CD14-positive monocyte (primary cell): ENCODE results near the gene ZNF827. TPM values are rescaled to one million over a fixed set of nuclear protein-coding genes. Genes with fewer than 3 reads are reported as not detected.

Experiments
- DNase-seq, 3 donors: peaks; one replicate each; pipeline ENCODE4 v3.0.0-alpha.2; 2011 to 2022
- H2AFZ ChIP-seq: 2 replicates; pipeline ENCODE4 v1.6.0; 2012; ENCODE audit warnings: mild to moderate bottlenecking, low read depth, low read length, inconsistent platforms; ENCODE audit not compliant: insufficient read depth, poor library complexity, severe bottlenecking
- H3K27ac ChIP-seq, 2 donors: 1 replicate in 1 of 2; 2 replicates in 1 of 2; pipeline ENCODE4 v1.5.1; 2012 to 2013; ENCODE audit warnings: low read length in 2 of 2, control low read depth in 1 of 2, inconsistent platforms in 1 of 2, low read depth in 1 of 2, mild to moderate bottlenecking in 1 of 2
- H3K27me3 ChIP-seq, 2 donors: one replicate each; pipeline versions ENCODE4 v1.6.0 to v1.6.1; 2011 to 2013; ENCODE audit warnings: low read length in 2 of 2; ENCODE audit not compliant: control insufficient read depth in 2 of 2, insufficient read depth in 2 of 2
- H3K36me3 ChIP-seq, 2 donors: replicated peaks in 1 of 2; 1 replicate in 1 of 2; 2 replicates in 1 of 2; pipeline versions ENCODE4 v1.5.1 to v1.6.1; 2012 to 2013; ENCODE audit warnings: low read length in 2 of 2, control low read depth in 1 of 2, inconsistent platforms in 1 of 2, mild to moderate bottlenecking in 1 of 2; ENCODE audit not compliant: insufficient read depth in 2 of 2, control insufficient read depth in 1 of 2
- H3K4me1 ChIP-seq, 2 donors: 1 replicate in 1 of 2; 2 replicates in 1 of 2; pipeline versions ENCODE4 v1.5.1 to v1.6.1; 2012 to 2013; ENCODE audit warnings: low read length in 2 of 2, control low read depth in 1 of 2, inconsistent platforms in 1 of 2, mild to moderate bottlenecking in 1 of 2, moderate library complexity in 1 of 2; ENCODE audit not compliant: insufficient read depth in 2 of 2, control insufficient read depth in 1 of 2
- H3K4me2 ChIP-seq: replicated peaks from 2 replicates; pipeline ENCODE3; 2012; ENCODE audit warnings: low read length, moderate library complexity, mild to moderate bottlenecking; ENCODE audit not compliant: poor library complexity, severe bottlenecking; ENCODE audit errors: extremely low read depth
- H3K4me3 ChIP-seq, 3 experiments: fragments of 200-600 bp in 1 of 3; sonication (generic) in 1 of 3; replicated peaks in 1 of 3; 1 replicate in 2 of 3; 2 replicates in 1 of 3; pipeline ENCODE4 v1.5.1; 2011 to 2013; ENCODE audit warnings: low read length in 3 of 3, mild to moderate bottlenecking in 3 of 3, control low read depth in 2 of 3, low read depth in 2 of 3, inconsistent platforms in 1 of 3, moderate library complexity in 1 of 3
- H3K79me2 ChIP-seq: 2 replicates; pipeline ENCODE4 v1.6.0; 2012; ENCODE audit warnings: mild to moderate bottlenecking, control low read depth, inconsistent platforms, low read length, moderate library complexity; ENCODE audit not compliant: insufficient read depth
- H3K9ac ChIP-seq: 2 replicates; pipeline ENCODE4 v1.6.0; 2017; ENCODE audit warnings: low read length, mild to moderate bottlenecking; ENCODE audit not compliant: insufficient read depth, poor library complexity, severe bottlenecking
- H3K9me3 ChIP-seq, 2 donors: replicated peaks in 1 of 2; 1 replicate in 1 of 2; 2 replicates in 1 of 2; pipeline versions ENCODE4 v1.5.1 to v1.6.1; 2012 to 2013; ENCODE audit warnings: low read length in 2 of 2, control low read depth in 1 of 2; ENCODE audit not compliant: control insufficient read depth in 1 of 2, insufficient read depth in 1 of 2
- H4K20me1 ChIP-seq: 2 replicates; pipeline ENCODE4 v1.6.0; 2012; ENCODE audit warnings: mild to moderate bottlenecking, low read length, control low read depth, moderate library complexity; ENCODE audit not compliant: insufficient read depth
- H3K27ac Mint-ChIP-seq, 7 donors: one replicate each; pipeline ENCODE4 v1.8.0; 2020; ENCODE audit warnings: mild to moderate bottlenecking in 7 of 7, mixed read lengths in 7 of 7, moderate library complexity in 6 of 7, inconsistent platforms in 2 of 7
- H3K27me3 Mint-ChIP-seq, 3 donors: one replicate each; pipeline ENCODE4 v1.8.0; 2021 to 2022; ENCODE audit warnings: low read depth in 3 of 3, mild to moderate bottlenecking in 3 of 3, mixed read lengths in 3 of 3, moderate library complexity in 3 of 3, inconsistent platforms in 1 of 3
- H3K36me3 Mint-ChIP-seq, 2 donors: one replicate each; pipeline ENCODE4 v1.8.0; 2020; ENCODE audit warnings: mixed read lengths in 2 of 2, inconsistent platforms in 1 of 2, mild to moderate bottlenecking in 1 of 2
- H3K4me1 Mint-ChIP-seq: one replicate; pipeline ENCODE4 v1.8.0; 2020; ENCODE audit warnings: mild to moderate bottlenecking, mixed read lengths
- H3K4me3 Mint-ChIP-seq, 2 donors: one replicate each; pipeline ENCODE4 v1.8.0; 2020; ENCODE audit warnings: mild to moderate bottlenecking in 2 of 2, mixed read lengths in 2 of 2, moderate library complexity in 1 of 2
- H3K9me3 Mint-ChIP-seq, 7 donors: one replicate each; pipeline ENCODE4 v1.8.0; 2020 to 2022; ENCODE audit warnings: mixed read lengths in 7 of 7, mild to moderate bottlenecking in 6 of 7, moderate library complexity in 6 of 7, inconsistent platforms in 2 of 7
- WGBS: methylation state at CpG from one replicate; pipeline ENCODE4 v1.1.5; 2013; ENCODE audit warnings: missing lambda C conversion rate; ENCODE audit not compliant: insufficient coverage; 5-methylcytosine and 5-hydroxymethylcytosine counted together
- intact Hi-C, 2 donors: fragments of 100-400 bp; cut with micrococcal nuclease; formaldehyde crosslinking; loops; one replicate each; pipeline versions ENCODE4 v1.15.0 to v1.15.1; 2023
- polyA plus RNA-seq, 3 donors: library from polyadenylated mRNA; depleted of rRNA in 1 of 3; unstranded in 2 of 3; stranded (reverse) in 1 of 3; fragments of 300-500 nt in 2 of 3; fragments of >200 nt in 1 of 3; fragmentation: Illumina TruSeq in 2 of 3; gene quantifications; 1 replicate in 2 of 3; 2 replicates in 1 of 3; pipeline ENCODE4 v1.2.3, GENCODE V29; 2012 to 2021
- TF ChIP-seq, protein P1 (sequence below): fragments of 200-600 bp; IDR thresholded peaks from one replicate; pipeline ENCODE4 v1.8.0; 2022; ENCODE audit warnings: antibody characterized with exemption, mild to moderate bottlenecking

Gene ZNF827
- polyA plus RNA-seq, 3 donors: 0.04 TPM; not detected in 2

GRCh38 chr4:145921231-145921630 lies 17.4 kb downstream of the ZNF827 start:
- Histone ChIP-seq H2AFZ (no peak overlapping the region), H3K4me3 (no peak overlapping the region), H3K4me2 (no peak overlapping the region), H3K36me3 (no peaks in the 10 kb centered on the region), H3K4me1 (no peaks in the 10 kb centered on the region), H3K9ac (no peak overlapping the region), H3K9me3 (no peaks in the 10 kb centered on the region), H3K27ac (no peak overlapping the region), H3K79me2 (no peaks in the 10 kb centered on the region), H3K27me3 (no peaks in the 10 kb centered on the region), H4K20me1 (no peaks in the 10 kb centered on the region)
- H3K4me1 Mint-ChIP-seq: no peaks in the 10 kb centered on the region
- peaks cover 0 to 2% (median 0%) of the 10 kb centered on the region in 3 donors for H3K27me3 Mint-ChIP-seq
- TF ChIP-seq, protein P1, sequence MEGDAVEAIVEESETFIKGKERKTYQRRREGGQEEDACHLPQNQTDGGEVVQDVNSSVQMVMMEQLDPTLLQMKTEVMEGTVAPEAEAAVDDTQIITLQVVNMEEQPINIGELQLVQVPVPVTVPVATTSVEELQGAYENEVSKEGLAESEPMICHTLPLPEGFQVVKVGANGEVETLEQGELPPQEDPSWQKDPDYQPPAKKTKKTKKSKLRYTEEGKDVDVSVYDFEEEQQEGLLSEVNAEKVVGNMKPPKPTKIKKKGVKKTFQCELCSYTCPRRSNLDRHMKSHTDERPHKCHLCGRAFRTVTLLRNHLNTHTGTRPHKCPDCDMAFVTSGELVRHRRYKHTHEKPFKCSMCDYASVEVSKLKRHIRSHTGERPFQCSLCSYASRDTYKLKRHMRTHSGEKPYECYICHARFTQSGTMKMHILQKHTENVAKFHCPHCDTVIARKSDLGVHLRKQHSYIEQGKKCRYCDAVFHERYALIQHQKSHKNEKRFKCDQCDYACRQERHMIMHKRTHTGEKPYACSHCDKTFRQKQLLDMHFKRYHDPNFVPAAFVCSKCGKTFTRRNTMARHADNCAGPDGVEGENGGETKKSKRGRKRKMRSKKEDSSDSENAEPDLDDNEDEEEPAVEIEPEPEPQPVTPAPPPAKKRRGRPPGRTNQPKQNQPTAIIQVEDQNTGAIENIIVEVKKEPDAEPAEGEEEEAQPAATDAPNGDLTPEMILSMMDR: no peak
- H3K9me3 Mint-ChIP-seq: peaks cover 2 to 13% (median 4%) of the 10 kb centered on the region in 7 donors
- intact Hi-C loops: no loop called here
- 100% methylated on average over 1 of the region's 1 CpG for WGBS
- no peaks in the 10 kb centered on the region for H3K36me3 Mint-ChIP-seq
- H3K27ac Mint-ChIP-seq: no peak overlapping the region
- DNase-seq: no peak
- H3K4me3 Mint-ChIP-seq: no peak overlapping the region

GRCh38 chr4:145920205-145920604 lies 18.4 kb downstream of the ZNF827 start:
- no peaks in the 10 kb centered on the region for H3K79me2 ChIP-seq
- no peak overlapping the region for H3K27ac Mint-ChIP-seq
- WGBS: 6% methylated on average over 4 of the region's 8 CpGs

More at GRCh38 chr4:145920205-145920604, 18.4 kb downstream of the ZNF827 start:
- intact Hi-C loops: no loop called here
- DNase-seq: no peak
- TF ChIP-seq, protein P1: no peak
- Histone ChIP-seq H2AFZ (peak overlapping the region; percentile 53), H3K4me2 (no peak overlapping the region), H4K20me1 (no peaks in the 10 kb centered on the region), H3K4me3 (no peak overlapping the region), H3K4me1 (no peaks in the 10 kb centered on the region), H3K36me3 (no peaks in the 10 kb centered on the region), H3K9ac (no peak overlapping the region), H3K9me3 (no peaks in the 10 kb centered on the region), H3K27me3 (no peaks in the 10 kb centered on the region), H3K27ac (no peak overlapping the region)
- Mint-ChIP-seq H3K4me3 (no peak overlapping the region), H3K9me3 (peaks cover 2 to 8% (median 4%) of the 10 kb centered on the region in 7 donors), H3K27me3 (peaks cover 0 to 2% (median 0%) of the 10 kb centered on the region in 3 donors), H3K4me1 (no peaks in the 10 kb centered on the region), H3K36me3 (no peaks in the 10 kb centered on the region)
